ENCODE data around the gene SMYD3.
A peak's percentile ranks its signal among the peaks of the same experiment; 100 is the strongest.
"Not testable (repeated sequence)": the region's sequence is repeated elsewhere in the genome, so short reads cannot be mapped to it uniquely, and the experiment has no call there.

The SMYD3 gene

GRCh38 chr1:245996811-245997210, 510.3 kb downstream of the SMYD3 start:
- no peak for DNase-seq

- no peak for DNase-seq
Observed at GRCh38 chr1:245995474-245995873, 511.6 kb downstream of the SMYD3 start.

- peak in 2 of 51 donors; percentile 1 to 4 for DNase-seq
Observed at GRCh38 chr1:245991266-245991665, 515.8 kb downstream of the SMYD3 start.

DNA sequence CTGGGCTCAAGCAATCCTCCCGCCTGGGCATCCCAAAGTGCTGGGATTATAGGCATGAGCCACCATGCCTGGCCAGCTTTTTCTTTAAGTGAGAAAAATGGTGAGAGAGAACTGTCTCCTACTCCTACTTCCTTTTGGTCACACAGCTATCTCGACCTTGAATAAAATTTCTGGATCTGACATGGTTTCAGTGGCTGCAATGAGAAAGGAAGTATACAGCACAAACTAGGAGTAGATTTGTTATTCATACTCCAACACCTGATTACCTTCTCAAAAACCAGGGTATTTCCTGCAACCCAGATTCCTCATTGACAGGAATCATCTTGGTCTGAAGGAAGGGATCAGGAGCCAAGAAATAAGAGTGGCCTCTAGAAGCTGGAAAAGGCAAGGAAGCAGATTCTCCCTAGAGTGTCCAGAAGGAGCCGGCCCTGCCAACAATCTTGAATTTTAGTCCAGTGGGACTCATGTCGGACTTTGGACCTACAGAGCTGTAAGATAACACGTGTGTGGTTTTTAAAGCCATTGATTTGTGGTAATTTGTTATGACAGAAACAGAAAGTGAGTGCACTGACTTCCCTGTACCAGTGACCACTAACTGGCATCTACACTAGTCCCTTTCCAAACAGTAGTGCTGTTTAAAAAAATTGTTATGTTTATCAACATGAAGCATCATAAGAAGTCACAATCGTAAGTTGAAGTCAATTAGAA, 516.6 kb downstream of the SMYD3 start:
- no peak for DNase-seq

- DNase-seq, result no peak
Observed at GRCh38 chr1:245988393-245989078, 518.5 kb downstream of the SMYD3 start.

GRCh38 chr1:245987997-245988392, 519.1 kb downstream of the SMYD3 start:
- no peak for DNase-seq

GRCh38 chr1:245987577-245987976, 519.5 kb downstream of the SMYD3 start:
- no peak for DNase-seq

- DNase-seq, result no peak
Observed at GRCh38 chr1:245987219-245987545, 519.9 kb downstream of the SMYD3 start.

GRCh38 chr1:245986404-245987218, 520.5 kb downstream of the SMYD3 start:
- DNase-seq, result peak in 1 of 51 donors; percentile 4

DNA sequence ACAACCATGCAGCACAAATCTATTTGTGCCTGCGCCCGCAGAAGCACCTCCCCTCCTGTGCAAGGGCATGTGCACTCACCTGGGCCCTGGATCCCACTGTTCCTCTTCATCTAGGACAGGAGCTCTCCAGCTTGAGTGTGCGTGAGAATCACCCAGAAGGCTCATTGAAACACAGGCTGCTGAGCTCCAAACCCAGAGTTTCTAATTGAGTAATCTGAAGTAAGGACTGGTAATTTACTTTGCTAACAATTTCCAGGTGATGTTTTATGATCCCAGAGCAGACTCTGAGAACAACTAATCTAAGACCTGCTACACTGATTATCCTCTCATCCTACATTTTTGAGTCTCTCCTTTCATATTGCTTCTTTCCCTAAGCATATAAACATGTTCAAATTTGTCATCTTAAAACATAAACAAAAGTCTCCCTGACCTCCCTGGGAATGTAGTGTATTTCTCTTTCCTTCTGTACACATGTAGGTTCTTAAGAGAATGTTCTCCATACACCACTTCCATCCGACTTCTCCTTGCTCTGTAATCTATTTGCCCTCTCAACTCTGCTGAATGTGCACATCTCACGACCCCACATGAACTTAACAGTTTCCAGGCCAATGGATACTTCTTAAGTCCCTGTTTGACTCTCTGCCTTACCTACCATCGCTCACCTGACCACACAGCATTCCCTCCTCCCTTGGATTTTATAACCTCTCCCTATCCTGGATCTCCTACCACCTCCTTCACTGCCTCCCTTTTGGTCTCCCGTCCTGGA, 522.5 kb downstream of the SMYD3 start:
- DNase-seq, result no peak

GRCh38 chr1:245983294-245983967, 523.6 kb downstream of the SMYD3 start:
- DNase-seq, result no peak

DNA sequence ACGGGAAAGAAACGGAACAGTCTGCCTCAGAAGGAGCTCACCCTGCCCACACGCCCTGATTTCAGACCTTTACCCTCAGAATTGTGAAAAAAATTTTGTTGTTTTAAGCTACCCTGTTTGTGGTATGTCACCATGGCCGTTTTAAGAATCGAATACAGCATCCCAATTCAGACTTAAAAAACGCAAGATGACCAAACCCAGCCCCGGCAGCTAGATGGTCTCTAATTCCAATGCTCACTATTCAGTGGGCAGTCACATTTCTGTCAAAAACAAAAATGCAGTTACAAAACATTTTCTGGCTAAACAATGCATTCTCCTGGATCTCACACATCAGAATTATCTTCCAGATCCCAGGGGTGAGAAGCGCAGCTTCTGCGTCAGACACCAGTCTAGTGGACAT, 527.5 kb downstream of the SMYD3 start:
- DNase-seq, result no peak

DNA sequence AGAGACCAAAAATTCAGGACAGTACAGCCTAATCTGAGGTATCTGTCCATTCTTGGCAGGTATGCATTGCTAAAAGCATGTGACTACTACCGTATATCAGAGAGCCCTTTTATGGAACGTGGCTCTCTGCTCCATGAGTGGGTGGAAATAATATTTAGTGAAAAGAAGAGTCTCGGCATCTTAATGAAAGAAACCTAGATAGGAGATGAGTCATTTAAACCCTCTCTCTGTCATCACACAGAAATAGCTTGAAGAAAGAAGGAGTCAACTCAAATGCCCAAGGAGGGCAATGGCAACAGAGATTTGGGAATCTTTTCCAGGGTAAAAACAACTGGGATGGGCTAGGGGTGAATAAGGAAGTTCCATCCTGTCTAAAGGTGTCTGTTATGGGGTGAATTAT, 528.2 kb downstream of the SMYD3 start:
- no peak for DNase-seq

GRCh38 chr1:245972476-245972875, 534.6 kb downstream of the SMYD3 start:
- no peak for DNase-seq

DNA sequence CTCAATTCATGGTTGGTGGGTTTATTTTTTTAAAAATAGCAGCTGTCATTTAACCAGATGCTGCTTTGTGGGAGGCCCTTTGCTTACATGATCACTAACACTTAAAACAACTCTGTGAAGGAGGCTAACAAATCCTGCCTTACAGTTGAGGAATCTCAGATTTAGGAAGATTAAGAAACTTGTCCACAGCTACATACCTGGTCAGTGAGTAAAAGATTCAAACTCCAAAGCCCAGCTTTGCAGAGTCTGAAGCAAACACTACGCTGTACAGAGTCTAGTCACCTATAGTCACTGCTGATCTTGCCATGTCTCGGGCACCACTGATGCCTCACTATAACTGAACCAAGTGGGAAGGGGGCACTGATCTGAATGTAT, 535.4 kb downstream of the SMYD3 start:
- no peak for DNase-seq

DNA sequence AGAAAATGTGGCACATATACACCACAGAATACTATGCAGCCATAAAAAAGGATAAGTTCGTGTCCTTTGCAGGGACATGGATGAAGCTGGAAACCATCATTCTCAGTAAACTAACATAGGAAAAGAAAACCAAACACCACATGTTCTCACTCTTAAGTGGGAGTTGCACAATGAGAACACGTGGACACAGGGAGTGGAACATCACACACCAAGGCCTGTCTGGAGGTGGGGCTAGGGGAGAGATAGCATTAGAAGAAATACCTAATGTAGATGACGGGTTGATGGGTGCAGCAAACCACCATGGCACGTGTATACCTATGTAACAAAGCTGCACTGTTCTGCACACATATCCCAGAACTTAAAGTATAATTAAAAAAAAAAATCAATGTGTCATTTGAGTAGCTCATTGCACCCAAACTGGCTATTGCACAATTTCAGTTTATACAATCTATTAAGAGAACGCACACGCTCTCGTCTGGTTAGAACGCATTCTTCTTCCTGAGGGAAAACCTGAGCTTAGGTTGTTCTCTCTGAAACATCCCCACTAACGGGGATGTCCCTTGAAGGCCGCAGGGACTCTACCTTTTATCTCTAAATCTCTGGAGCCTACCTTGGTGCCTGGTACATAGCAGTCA, 535.9 kb downstream of the SMYD3 start:
- DNase-seq, result not testable (repeated sequence)

GRCh38 chr1:245969283-245969682, 537.8 kb downstream of the SMYD3 start:
- no peak for DNase-seq

DNA sequence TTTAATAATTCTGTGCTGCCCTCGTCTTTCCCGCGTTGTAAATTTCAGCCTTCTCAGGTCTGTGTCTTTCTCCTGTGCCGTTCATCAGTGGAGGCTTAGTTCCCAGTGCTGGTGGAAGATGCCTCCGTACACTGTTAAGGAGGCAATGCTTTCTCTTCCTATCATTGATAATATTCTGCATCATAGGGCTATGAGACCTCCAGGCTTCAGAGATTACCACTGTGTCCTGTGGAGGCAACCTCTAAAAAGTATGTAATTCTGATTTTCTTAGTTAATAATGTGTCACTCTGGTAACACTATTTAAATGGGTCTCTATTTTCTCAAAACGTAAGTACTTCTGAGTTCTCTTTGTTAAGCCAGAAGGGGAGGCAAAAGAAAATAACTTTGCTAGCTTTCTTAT, 538.3 kb downstream of the SMYD3 start:
- DNase-seq, result no peak

DNA sequence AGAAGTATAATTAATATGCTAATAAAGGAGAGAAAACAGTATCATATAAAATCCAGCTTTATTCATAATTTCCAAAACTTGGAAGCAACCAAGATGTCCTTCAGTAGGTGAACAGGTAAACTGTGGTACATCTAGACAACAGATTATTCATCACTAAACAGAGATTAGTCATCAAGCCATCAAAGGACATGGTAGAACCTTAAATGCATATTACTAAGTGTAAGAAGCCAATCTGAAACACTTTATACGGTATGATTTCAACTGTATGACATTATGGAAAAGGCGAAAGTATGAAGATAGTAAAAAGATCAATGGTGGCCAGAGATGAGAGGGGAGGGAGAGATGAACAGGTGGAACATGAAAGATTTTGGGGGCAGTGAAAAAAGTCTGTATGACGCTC, 541.7 kb downstream of the SMYD3 start:
- no peak for DNase-seq

GRCh38 chr1:245963649-245964048, 543.4 kb downstream of the SMYD3 start:
- DNase-seq, result no peak

DNA sequence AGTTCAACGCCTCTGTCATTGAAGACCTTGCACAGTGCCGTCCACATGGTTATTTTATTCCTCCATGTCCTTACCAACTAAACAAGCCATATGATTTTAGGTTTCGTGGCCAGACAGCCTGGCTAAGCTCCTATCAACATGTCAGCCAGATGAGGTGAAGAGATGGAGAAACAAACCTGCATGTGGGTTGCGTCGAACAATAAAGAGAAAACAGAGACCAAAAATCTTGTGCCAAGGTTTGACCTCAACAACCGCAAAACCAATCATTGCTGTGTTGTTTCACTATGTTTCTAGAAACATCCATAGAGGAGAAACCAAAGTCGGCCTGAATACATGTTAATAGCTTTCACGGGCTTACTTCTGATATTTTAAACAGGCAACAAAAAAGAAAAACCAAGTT, 544.6 kb downstream of the SMYD3 start:
- no peak for DNase-seq

Data from hypothalamus (tissue), 51 donors.